ENCODE results near the gene G0S2. TPM values are rescaled to one million over a fixed set of nuclear protein-coding genes. Genes with fewer than 3 reads are reported as not detected.

The G0S2 gene
- total and polyA plus RNA-seq, 4 donors: 1.7 to 6.3 (median 6.1) TPM

- Histone ChIP-seq H3K27ac (ENCODE audit: low read depth, low read length) (no peak overlapping the region), H3K4me3 (ENCODE audit: low read depth, low read length) (no peak overlapping the region), H3K36me3 (ENCODE audit: control insufficient read depth, insufficient read depth, low read length) (peaks cover 3% of the 10 kb centered on the region), H3K4me1 (ENCODE audit: control insufficient read depth, insufficient read depth, low read length) (peaks cover 42% of the 10 kb centered on the region), H3K27me3 (ENCODE audit: control insufficient read depth, insufficient read depth, low read length) (no peaks in the 10 kb centered on the region), H3K9me3 (ENCODE audit: control insufficient read depth, insufficient read depth, low read length) (no peaks in the 10 kb centered on the region)
- 50% methylated on average over 16 of the region's 17 CpGs for WGBS (ENCODE audit: insufficient coverage)
- peak in 1 of 6 donors; percentile 54 for DNase-seq (ENCODE audit: low read depth in 4 of 6, low spot score in 6 of 6)
These were observed 44.6 kb upstream of the G0S2 start for GRCh38 chr1:209630383-209631225.

GRCh38 chr1:209633335-209633997 lies 41.7 kb upstream of the G0S2 start:
- Histone ChIP-seq H3K27me3 (ENCODE audit: control insufficient read depth, insufficient read depth, low read length) (no peaks in the 10 kb centered on the region), H3K4me3 (ENCODE audit: low read depth, low read length) (no peak overlapping the region), H3K36me3 (ENCODE audit: control insufficient read depth, insufficient read depth, low read length) (no peaks in the 10 kb centered on the region), H3K9me3 (ENCODE audit: control insufficient read depth, insufficient read depth, low read length) (no peaks in the 10 kb centered on the region), H3K4me1 (ENCODE audit: control insufficient read depth, insufficient read depth, low read length) (peaks cover 21% of the 10 kb centered on the region), H3K27ac (ENCODE audit: low read depth, low read length) (no peak overlapping the region)
- 96% methylated on average over 4 of the region's 6 CpGs for WGBS (ENCODE audit: insufficient coverage)
- DNase-seq (ENCODE audit: low read depth in 4 of 6, low spot score in 6 of 6): no peak

GRCh38 chr1:209634005-209634737 lies 41.0 kb upstream of the G0S2 start:
- Histone ChIP-seq H3K27ac (ENCODE audit: low read depth, low read length) (no peak overlapping the region), H3K36me3 (ENCODE audit: control insufficient read depth, insufficient read depth, low read length) (no peaks in the 10 kb centered on the region), H3K4me3 (ENCODE audit: low read depth, low read length) (no peak overlapping the region), H3K9me3 (ENCODE audit: control insufficient read depth, insufficient read depth, low read length) (no peaks in the 10 kb centered on the region), H3K27me3 (ENCODE audit: control insufficient read depth, insufficient read depth, low read length) (no peaks in the 10 kb centered on the region), H3K4me1 (ENCODE audit: control insufficient read depth, insufficient read depth, low read length) (peaks cover 21% of the 10 kb centered on the region)
- no peak for DNase-seq (ENCODE audit: low read depth in 4 of 6, low spot score in 6 of 6)
- 89% methylated on average over 16 of the region's 20 CpGs for WGBS (ENCODE audit: insufficient coverage)

- WGBS (ENCODE audit: insufficient coverage): 71% methylated on average over 2 of the region's 5 CpGs
- Histone ChIP-seq H3K27ac (ENCODE audit: low read depth, low read length) (no peak overlapping the region), H3K36me3 (ENCODE audit: control insufficient read depth, insufficient read depth, low read length) (no peaks in the 10 kb centered on the region), H3K4me3 (ENCODE audit: low read depth, low read length) (no peak overlapping the region), H3K4me1 (ENCODE audit: control insufficient read depth, insufficient read depth, low read length) (peaks cover 8% of the 10 kb centered on the region), H3K27me3 (ENCODE audit: control insufficient read depth, insufficient read depth, low read length) (no peaks in the 10 kb centered on the region), H3K9me3 (ENCODE audit: control insufficient read depth, insufficient read depth, low read length) (no peaks in the 10 kb centered on the region)
- no peak for DNase-seq (ENCODE audit: low read depth in 4 of 6, low spot score in 6 of 6)
These were observed 39.4 kb upstream of the G0S2 start for GRCh38 chr1:209635850-209636249.

- peaks cover 33% of the 10 kb centered on the region for H3K4me1 ChIP-seq (ENCODE audit: control insufficient read depth, insufficient read depth, low read length)
- peak overlapping the region; percentile 82 for H3K27ac ChIP-seq (ENCODE audit: low read depth, low read length)
- WGBS (ENCODE audit: insufficient coverage): 23% methylated on average over 3 of the region's 5 CpGs
- no peaks in the 10 kb centered on the region for H3K27me3 ChIP-seq (ENCODE audit: control insufficient read depth, insufficient read depth, low read length)
- no peaks in the 10 kb centered on the region for H3K9me3 ChIP-seq (ENCODE audit: control insufficient read depth, insufficient read depth, low read length)
- peak in 4 of 6 donors; percentile 39 to 85 (median 57) for DNase-seq (ENCODE audit: low read depth in 4 of 6, low spot score in 6 of 6)
- H3K4me3 ChIP-seq (ENCODE audit: low read depth, low read length): no peak overlapping the region
- no peaks in the 10 kb centered on the region for H3K36me3 ChIP-seq (ENCODE audit: control insufficient read depth, insufficient read depth, low read length)
These were observed 33.4 kb upstream of the G0S2 start for GRCh38 chr1:209641832-209642172.

- H3K9me3 ChIP-seq (ENCODE audit: control insufficient read depth, insufficient read depth, low read length): no peaks in the 10 kb centered on the region
- DNase-seq (ENCODE audit: low read depth in 4 of 6, low spot score in 6 of 6): no peak
- peaks cover 2% of the 10 kb centered on the region for H3K27me3 ChIP-seq (ENCODE audit: control insufficient read depth, insufficient read depth, low read length)
- WGBS (ENCODE audit: insufficient coverage): 43% methylated on average over 1 of the region's 3 CpGs
- no peak overlapping the region for H3K4me3 ChIP-seq (ENCODE audit: low read depth, low read length)
- peak overlapping the region; percentile 74 for H3K27ac ChIP-seq (ENCODE audit: low read depth, low read length)
- H3K4me1 ChIP-seq (ENCODE audit: control insufficient read depth, insufficient read depth, low read length): peaks cover 40% of the 10 kb centered on the region
- H3K36me3 ChIP-seq (ENCODE audit: control insufficient read depth, insufficient read depth, low read length): no peaks in the 10 kb centered on the region
These were observed 32.4 kb upstream of the G0S2 start for GRCh38 chr1:209642816-209643215.

- Histone ChIP-seq H3K36me3 (ENCODE audit: control insufficient read depth, insufficient read depth, low read length) (no peaks in the 10 kb centered on the region), H3K27ac (ENCODE audit: low read depth, low read length) (peak overlapping the region; percentile 74), H3K9me3 (ENCODE audit: control insufficient read depth, insufficient read depth, low read length) (no peaks in the 10 kb centered on the region), H3K27me3 (ENCODE audit: control insufficient read depth, insufficient read depth, low read length) (peaks cover 2% of the 10 kb centered on the region), H3K4me1 (ENCODE audit: control insufficient read depth, insufficient read depth, low read length) (peaks cover 40% of the 10 kb centered on the region), H3K4me3 (ENCODE audit: low read depth, low read length) (no peak overlapping the region)
- peak in 5 of 6 donors; percentile 64 to 95 (median 75) for DNase-seq (ENCODE audit: low read depth in 4 of 6, low spot score in 6 of 6)
- no CpG with 5 or more reads among the region's 2 CpGs for WGBS (ENCODE audit: insufficient coverage)
These were observed 31.8 kb upstream of the G0S2 start for GRCh38 chr1:209643285-209644020.

GRCh38 chr1:209645574-209646452 lies 29.4 kb upstream of the G0S2 start:
- Histone ChIP-seq H3K4me1 (ENCODE audit: control insufficient read depth, insufficient read depth, low read length) (peaks cover 40% of the 10 kb centered on the region), H3K4me3 (ENCODE audit: low read depth, low read length) (no peak overlapping the region), H3K27me3 (ENCODE audit: control insufficient read depth, insufficient read depth, low read length) (peaks cover 2% of the 10 kb centered on the region), H3K36me3 (ENCODE audit: control insufficient read depth, insufficient read depth, low read length) (no peaks in the 10 kb centered on the region), H3K9me3 (ENCODE audit: control insufficient read depth, insufficient read depth, low read length) (no peaks in the 10 kb centered on the region), H3K27ac (ENCODE audit: low read depth, low read length) (no peak overlapping the region)
- DNase-seq (ENCODE audit: low read depth in 4 of 6, low spot score in 6 of 6): peak in 2 of 6 donors; percentile 81 to 94
- 61% methylated on average over 12 of the region's 16 CpGs for WGBS (ENCODE audit: insufficient coverage)

Data from spinal cord (tissue), 10 donors.